Astrocyte (in vitro differentiated cells and primary cell): ENCODE data around the gene POU6F2. TPM values are rescaled to one million over a fixed set of nuclear protein-coding genes. Genes with fewer than 3 reads are reported as not detected.
"Not testable (repeated sequence)": the region's sequence is repeated elsewhere in the genome, so short reads cannot be mapped to it uniquely, and the experiment has no call there.

Experiments used
- DNase-seq: peaks from one replicate; pipeline ENCODE4 v3.0.0-alpha.2; 2010; ENCODE audit warnings: low read depth
- FAIRE-seq: peaks from 2 replicates; lab custom pipeline; 2011; peaks lifted over from hg19 to GRCh38; lab: Jason Lieb, UNC
- H2AFZ ChIP-seq: 2 replicates; pipeline ENCODE4 v1.6.0; 2012; ENCODE audit warnings: low read depth, low read length, inconsistent platforms
- H3K27ac ChIP-seq: 2 replicates; pipeline ENCODE4 v1.5.1; 2011; ENCODE audit warnings: low read depth, low read length, inconsistent platforms
- H3K27me3 ChIP-seq: 2 replicates; pipeline ENCODE4 v1.6.0; 2011; ENCODE audit warnings: low read length, inconsistent platforms; ENCODE audit not compliant: insufficient read depth
- H3K36me3 ChIP-seq: 2 replicates; pipeline ENCODE4 v1.5.1; 2011; ENCODE audit warnings: low read length, inconsistent platforms; ENCODE audit not compliant: insufficient read depth
- H3K4me1 ChIP-seq: 2 replicates; pipeline ENCODE4 v1.5.1; 2011; ENCODE audit warnings: low read length, inconsistent platforms; ENCODE audit not compliant: insufficient read depth
- H3K4me2 ChIP-seq: 2 replicates; pipeline ENCODE4 v1.6.0; 2012; ENCODE audit warnings: low read length, inconsistent platforms
- H3K4me3 ChIP-seq: 2 replicates; pipeline ENCODE4 v1.5.1; 2011; ENCODE audit warnings: low read depth, mild to moderate bottlenecking, low read length, inconsistent platforms; ENCODE audit not compliant: insufficient read depth
- H3K79me2 ChIP-seq: 2 replicates; pipeline ENCODE4 v1.6.0; 2012; ENCODE audit warnings: mild to moderate bottlenecking, low read length, inconsistent platforms; ENCODE audit not compliant: insufficient read depth
- H3K9ac ChIP-seq: 2 replicates; pipeline ENCODE4 v1.6.0; 2012; ENCODE audit warnings: mild to moderate bottlenecking, low read length, inconsistent platforms
- H3K9me3 ChIP-seq: 2 replicates; pipeline ENCODE4 v1.5.1; 2012; ENCODE audit warnings: low read depth, mild to moderate bottlenecking, low read length, inconsistent platforms; ENCODE audit not compliant: insufficient read depth
- H4K20me1 ChIP-seq: 2 replicates; pipeline ENCODE4 v1.6.0; 2012; ENCODE audit warnings: low read length, inconsistent platforms; ENCODE audit not compliant: insufficient read depth
- H3K27ac Mint-ChIP-seq: one replicate; pipeline ENCODE4 v1.8.0; 2021; ENCODE audit warnings: mild to moderate bottlenecking, mixed read lengths; ENCODE audit not compliant: unreplicated experiment
- H3K27me3 Mint-ChIP-seq: one replicate; pipeline ENCODE4 v1.8.0; 2021; ENCODE audit warnings: low read depth, mixed read lengths; ENCODE audit not compliant: unreplicated experiment
- H3K36me3 Mint-ChIP-seq: one replicate; pipeline ENCODE4 v1.8.0; 2021; ENCODE audit warnings: low read depth, mixed read lengths; ENCODE audit not compliant: unreplicated experiment
- H3K4me1 Mint-ChIP-seq: one replicate; pipeline ENCODE4 v1.8.0; 2021; ENCODE audit warnings: low read depth, mixed read lengths; ENCODE audit not compliant: unreplicated experiment
- H3K4me3 Mint-ChIP-seq: one replicate; pipeline ENCODE4 v1.8.0; 2021; ENCODE audit warnings: mild to moderate bottlenecking, moderate library complexity, mixed read lengths; ENCODE audit not compliant: unreplicated experiment
- H3K9me3 Mint-ChIP-seq: one replicate; pipeline ENCODE4 v1.8.0; 2021; ENCODE audit warnings: mild to moderate bottlenecking, mixed read lengths; ENCODE audit not compliant: unreplicated experiment
- EZH2 ChIP-seq: IDR thresholded peaks from 2 replicates; pipeline ENCODE4 v1.6.1; 2012; ENCODE audit warnings: mild to moderate bottlenecking, low read length, inconsistent platforms; ENCODE audit not compliant: insufficient read depth
- total RNA-seq: library from RNA; stranded (reverse); gene quantifications from 2 replicates; pipeline ENCODE4 v1.2.1, GENCODE V29; 2021
- TF ChIP-seq, protein P1 (sequence below): IDR thresholded peaks from 2 replicates; pipeline ENCODE4 v1.5.1; 2011; ENCODE audit warnings: low read depth, mild to moderate bottlenecking, inconsistent platforms, low read length, moderate library complexity; ENCODE audit not compliant: insufficient read depth

The POU6F2 gene
- total RNA-seq, 1 donor from 2014 or later, result 0.45 TPM

DNA sequence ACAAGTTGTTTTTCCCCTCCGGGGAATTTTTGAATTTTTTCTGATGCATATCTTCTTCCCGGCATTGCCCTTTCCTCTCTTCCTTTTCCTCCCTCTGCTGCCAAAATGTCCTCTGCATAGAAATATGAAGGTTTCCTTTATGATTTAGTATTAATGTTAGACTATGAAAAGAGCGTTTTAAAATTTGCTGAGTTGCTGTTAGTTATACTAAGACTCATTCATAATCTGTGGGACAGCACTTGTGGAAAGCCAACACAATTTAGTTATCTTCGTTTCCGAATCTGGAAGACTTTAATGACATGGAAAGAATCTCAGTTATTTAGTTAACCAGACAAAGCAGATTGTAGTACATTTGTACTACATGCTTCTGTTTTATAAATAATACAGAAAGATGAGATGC, 25.0 kb downstream of the POU6F2 start:
- Histone ChIP-seq H3K27me3 (no peaks in the 10 kb centered on the region), H3K9me3 (no peaks in the 10 kb centered on the region), H3K79me2 (no peaks in the 10 kb centered on the region), H3K4me3 (no peak overlapping the region), H3K9ac (no peak overlapping the region), H3K36me3 (no peaks in the 10 kb centered on the region), H4K20me1 (no peaks in the 10 kb centered on the region), H3K4me1 (no peaks in the 10 kb centered on the region), H3K4me2 (no peak overlapping the region), H3K27ac (no peak overlapping the region), H2AFZ (no peak overlapping the region)
- H3K4me1 Mint-ChIP-seq, result peaks cover 3% of the 10 kb centered on the region
- TF ChIP-seq EZH2, result no peak
- TF ChIP-seq, protein P1, sequence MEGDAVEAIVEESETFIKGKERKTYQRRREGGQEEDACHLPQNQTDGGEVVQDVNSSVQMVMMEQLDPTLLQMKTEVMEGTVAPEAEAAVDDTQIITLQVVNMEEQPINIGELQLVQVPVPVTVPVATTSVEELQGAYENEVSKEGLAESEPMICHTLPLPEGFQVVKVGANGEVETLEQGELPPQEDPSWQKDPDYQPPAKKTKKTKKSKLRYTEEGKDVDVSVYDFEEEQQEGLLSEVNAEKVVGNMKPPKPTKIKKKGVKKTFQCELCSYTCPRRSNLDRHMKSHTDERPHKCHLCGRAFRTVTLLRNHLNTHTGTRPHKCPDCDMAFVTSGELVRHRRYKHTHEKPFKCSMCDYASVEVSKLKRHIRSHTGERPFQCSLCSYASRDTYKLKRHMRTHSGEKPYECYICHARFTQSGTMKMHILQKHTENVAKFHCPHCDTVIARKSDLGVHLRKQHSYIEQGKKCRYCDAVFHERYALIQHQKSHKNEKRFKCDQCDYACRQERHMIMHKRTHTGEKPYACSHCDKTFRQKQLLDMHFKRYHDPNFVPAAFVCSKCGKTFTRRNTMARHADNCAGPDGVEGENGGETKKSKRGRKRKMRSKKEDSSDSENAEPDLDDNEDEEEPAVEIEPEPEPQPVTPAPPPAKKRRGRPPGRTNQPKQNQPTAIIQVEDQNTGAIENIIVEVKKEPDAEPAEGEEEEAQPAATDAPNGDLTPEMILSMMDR, result no peak
- H3K27ac Mint-ChIP-seq, result no peak overlapping the region
- no peak overlapping the region for H3K4me3 Mint-ChIP-seq
- DNase-seq, result no peak
- no peaks in the 10 kb centered on the region for H3K36me3 Mint-ChIP-seq
- H3K27me3 Mint-ChIP-seq, result no peaks in the 10 kb centered on the region
- no peaks in the 10 kb centered on the region for H3K9me3 Mint-ChIP-seq
- no peak for FAIRE-seq

DNA sequence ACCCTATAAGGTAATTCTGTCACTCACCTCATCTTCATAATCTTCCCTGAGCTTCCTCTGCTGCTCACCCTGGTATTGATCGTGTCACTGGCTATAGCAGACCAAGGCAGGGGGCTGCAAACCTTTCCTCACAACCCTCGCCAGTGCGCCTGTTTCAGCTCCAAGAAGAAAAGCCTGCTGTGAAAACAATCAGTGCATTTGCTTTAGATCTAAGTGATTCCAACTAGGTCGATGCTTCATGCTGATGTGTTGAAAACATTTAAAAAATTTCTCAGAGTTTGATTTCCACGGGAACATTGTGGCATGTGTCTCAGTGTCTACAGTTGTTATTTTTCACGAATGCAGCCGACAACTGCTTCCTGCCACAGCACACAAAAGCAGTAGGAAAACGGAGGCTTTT, 27.3 kb downstream of the POU6F2 start:
- H3K9me3 ChIP-seq, result no peaks in the 10 kb centered on the region
- Mint-ChIP-seq H3K4me1 (peaks cover 3% of the 10 kb centered on the region), H3K4me3 (no peak overlapping the region), H3K36me3 (no peaks in the 10 kb centered on the region), H3K27ac (no peak overlapping the region), H3K27me3 (no peaks in the 10 kb centered on the region), H3K9me3 (no peaks in the 10 kb centered on the region)
- H3K27me3 ChIP-seq, result no peaks in the 10 kb centered on the region
- H3K9ac ChIP-seq, result no peak overlapping the region
- TF ChIP-seq, protein P1, result no peak
- no peak for TF ChIP-seq EZH2
- no peak overlapping the region for H3K4me3 ChIP-seq
- H2AFZ ChIP-seq, result no peak overlapping the region
- H3K79me2 ChIP-seq, result no peaks in the 10 kb centered on the region
- no peaks in the 10 kb centered on the region for H4K20me1 ChIP-seq
- FAIRE-seq, result no peak
- no peaks in the 10 kb centered on the region for H3K36me3 ChIP-seq
- no peaks in the 10 kb centered on the region for H3K4me1 ChIP-seq
- no peak overlapping the region for H3K27ac ChIP-seq
- no peak overlapping the region for H3K4me2 ChIP-seq
- no peak for DNase-seq

- H3K4me3 Mint-ChIP-seq, result no peak overlapping the region
- H2AFZ ChIP-seq, result no peak overlapping the region
- no peaks in the 10 kb centered on the region for H3K79me2 ChIP-seq
- H3K4me2 ChIP-seq, result no peak overlapping the region
- no peaks in the 10 kb centered on the region for H3K27me3 ChIP-seq
- H3K36me3 ChIP-seq, result no peaks in the 10 kb centered on the region
- FAIRE-seq (no peak), DNase-seq (no peak)
- H3K27me3 Mint-ChIP-seq, result no peaks in the 10 kb centered on the region
- H3K9me3 ChIP-seq, result no peaks in the 10 kb centered on the region
- TF ChIP-seq EZH2, result no peak
- TF ChIP-seq, protein P1, result no peak
- peaks cover 3% of the 10 kb centered on the region for H3K4me1 Mint-ChIP-seq
- no peak overlapping the region for H3K4me3 ChIP-seq
- H3K9me3 Mint-ChIP-seq, result no peaks in the 10 kb centered on the region
- no peaks in the 10 kb centered on the region for H3K36me3 Mint-ChIP-seq
- no peak overlapping the region for H3K27ac Mint-ChIP-seq
- no peak overlapping the region for H3K27ac ChIP-seq
- no peaks in the 10 kb centered on the region for H3K4me1 ChIP-seq
- H4K20me1 ChIP-seq, result no peaks in the 10 kb centered on the region
- H3K9ac ChIP-seq, result no peak overlapping the region
Measured at GRCh38 chr7:39005461-39005860, 27.8 kb downstream of the POU6F2 start.

- H3K9me3 Mint-ChIP-seq, DNase-seq, H3K27ac Mint-ChIP-seq, H2AFZ ChIP-seq, H3K4me3 ChIP-seq, H3K36me3 Mint-ChIP-seq, H3K36me3 ChIP-seq, H3K4me1 ChIP-seq, H3K4me1 Mint-ChIP-seq, H3K4me2 ChIP-seq, H3K27me3 Mint-ChIP-seq, H3K79me2 ChIP-seq, FAIRE-seq, H3K27me3 ChIP-seq, H3K9ac ChIP-seq, H4K20me1 ChIP-seq, H3K27ac ChIP-seq, H3K9me3 ChIP-seq: not testable (repeated sequence)
- H3K4me3 Mint-ChIP-seq, result peak overlapping the region; percentile 50
Measured at GRCh38 chr7:39013049-39013939, 35.6 kb downstream of the POU6F2 start.
